ENCODE results near the gene RIIAD1.

DNA sequence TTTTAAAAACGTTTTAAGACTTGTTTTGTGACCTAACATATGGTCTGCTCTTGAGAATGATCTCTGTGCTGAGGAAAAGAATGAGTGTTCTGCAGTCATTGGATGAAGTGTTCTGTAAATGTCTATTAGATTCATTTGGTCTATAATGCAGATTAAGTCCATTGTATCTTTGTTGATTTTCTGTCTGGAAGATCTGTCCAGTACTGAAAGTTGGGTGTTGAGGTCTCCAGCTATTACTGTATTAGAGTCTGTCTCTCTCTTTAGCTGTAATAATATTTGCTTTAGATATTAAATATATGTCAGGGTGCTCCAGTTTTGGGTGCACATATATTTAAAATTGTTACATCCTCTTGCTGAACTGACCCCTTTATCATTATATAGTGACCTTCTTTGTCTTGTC lies 47.9 kb upstream of the RIIAD1 start:
- no peak for TF ChIP-seq EZH2 (IDR thresholded peaks at IDR 0.05; ENCODE audit: borderline replicate concordance, low read length)
- TF ChIP-seq, protein P1, sequence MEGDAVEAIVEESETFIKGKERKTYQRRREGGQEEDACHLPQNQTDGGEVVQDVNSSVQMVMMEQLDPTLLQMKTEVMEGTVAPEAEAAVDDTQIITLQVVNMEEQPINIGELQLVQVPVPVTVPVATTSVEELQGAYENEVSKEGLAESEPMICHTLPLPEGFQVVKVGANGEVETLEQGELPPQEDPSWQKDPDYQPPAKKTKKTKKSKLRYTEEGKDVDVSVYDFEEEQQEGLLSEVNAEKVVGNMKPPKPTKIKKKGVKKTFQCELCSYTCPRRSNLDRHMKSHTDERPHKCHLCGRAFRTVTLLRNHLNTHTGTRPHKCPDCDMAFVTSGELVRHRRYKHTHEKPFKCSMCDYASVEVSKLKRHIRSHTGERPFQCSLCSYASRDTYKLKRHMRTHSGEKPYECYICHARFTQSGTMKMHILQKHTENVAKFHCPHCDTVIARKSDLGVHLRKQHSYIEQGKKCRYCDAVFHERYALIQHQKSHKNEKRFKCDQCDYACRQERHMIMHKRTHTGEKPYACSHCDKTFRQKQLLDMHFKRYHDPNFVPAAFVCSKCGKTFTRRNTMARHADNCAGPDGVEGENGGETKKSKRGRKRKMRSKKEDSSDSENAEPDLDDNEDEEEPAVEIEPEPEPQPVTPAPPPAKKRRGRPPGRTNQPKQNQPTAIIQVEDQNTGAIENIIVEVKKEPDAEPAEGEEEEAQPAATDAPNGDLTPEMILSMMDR (conservative IDR thresholded peaks at IDR 0.05 in 1 of 2, IDR thresholded peaks at IDR 0.05 in 1 of 2; ENCODE audit: extremely low read depth in 1 of 2, insufficient read depth in 1 of 2, low read depth in 1 of 2, low read length in 2 of 2) = no peak

All from mammary epithelial cell (primary cell).